ENCODE measurements around the gene PGAM2.

PGAM2 gene

GRCh38 chr7:44105832-44106231 is 40.5 kb upstream of the PGAM2 start:
- TF ChIP-seq, protein P1, sequence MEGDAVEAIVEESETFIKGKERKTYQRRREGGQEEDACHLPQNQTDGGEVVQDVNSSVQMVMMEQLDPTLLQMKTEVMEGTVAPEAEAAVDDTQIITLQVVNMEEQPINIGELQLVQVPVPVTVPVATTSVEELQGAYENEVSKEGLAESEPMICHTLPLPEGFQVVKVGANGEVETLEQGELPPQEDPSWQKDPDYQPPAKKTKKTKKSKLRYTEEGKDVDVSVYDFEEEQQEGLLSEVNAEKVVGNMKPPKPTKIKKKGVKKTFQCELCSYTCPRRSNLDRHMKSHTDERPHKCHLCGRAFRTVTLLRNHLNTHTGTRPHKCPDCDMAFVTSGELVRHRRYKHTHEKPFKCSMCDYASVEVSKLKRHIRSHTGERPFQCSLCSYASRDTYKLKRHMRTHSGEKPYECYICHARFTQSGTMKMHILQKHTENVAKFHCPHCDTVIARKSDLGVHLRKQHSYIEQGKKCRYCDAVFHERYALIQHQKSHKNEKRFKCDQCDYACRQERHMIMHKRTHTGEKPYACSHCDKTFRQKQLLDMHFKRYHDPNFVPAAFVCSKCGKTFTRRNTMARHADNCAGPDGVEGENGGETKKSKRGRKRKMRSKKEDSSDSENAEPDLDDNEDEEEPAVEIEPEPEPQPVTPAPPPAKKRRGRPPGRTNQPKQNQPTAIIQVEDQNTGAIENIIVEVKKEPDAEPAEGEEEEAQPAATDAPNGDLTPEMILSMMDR (IDR thresholded peaks at IDR 0.05), result no peak

DNA sequence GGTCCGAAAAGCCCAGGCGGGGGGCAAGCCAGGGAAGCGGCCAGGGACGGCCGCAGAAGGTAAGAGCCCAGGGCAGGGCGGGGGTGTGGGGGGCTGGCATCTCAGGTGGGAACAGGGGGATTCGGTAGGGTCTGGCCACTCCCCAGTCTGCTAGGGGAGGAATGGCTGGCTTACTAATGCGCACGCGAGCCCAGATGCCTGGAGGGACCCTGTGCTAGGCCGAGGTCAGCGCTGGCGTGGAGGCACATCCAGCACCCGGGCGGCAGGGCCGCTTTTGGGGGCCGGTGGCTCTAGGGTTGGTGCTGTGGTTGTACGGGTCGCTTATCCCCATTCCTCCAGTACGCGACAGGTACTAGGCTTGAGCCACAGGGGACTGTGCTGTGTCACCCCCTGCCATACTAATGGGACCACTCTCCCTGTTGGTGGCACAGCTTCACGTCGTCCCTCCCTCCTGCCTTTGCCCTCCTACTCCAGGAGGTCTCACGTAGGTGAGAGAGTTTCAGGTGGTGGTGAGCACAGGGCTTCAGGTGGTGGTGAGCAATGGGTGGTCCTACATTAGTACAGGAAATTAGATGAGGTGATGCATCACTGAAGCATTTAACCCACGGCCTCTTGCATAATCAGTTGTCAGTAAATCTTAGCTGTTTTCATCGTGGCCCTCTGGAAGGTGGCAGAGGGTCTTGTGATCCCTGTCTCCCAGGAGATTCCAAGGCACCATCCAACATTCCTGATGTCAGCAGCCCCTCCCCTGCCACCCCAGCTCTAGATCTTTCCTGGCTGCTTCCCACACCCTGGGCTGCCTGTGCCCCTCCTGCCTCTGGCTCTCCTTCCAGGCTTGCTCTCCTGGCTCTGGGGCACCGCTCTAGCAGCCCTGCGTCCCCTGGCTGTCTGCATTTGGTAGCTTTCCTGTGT is 39.7 kb upstream of the PGAM2 start:
- TF ChIP-seq, protein P1 (IDR thresholded peaks at IDR 0.05), result no peak

GRCh38 chr7:44103923-44104859 is 38.8 kb upstream of the PGAM2 start, which contains the start of gene AEBP1:
AEBP1 (plus strand) TSS chr7:44104345; CDS start chr7:44104666, 321 bp downstream.
- TF ChIP-seq, protein P1 (IDR thresholded peaks at IDR 0.05), result no peak

DNA sequence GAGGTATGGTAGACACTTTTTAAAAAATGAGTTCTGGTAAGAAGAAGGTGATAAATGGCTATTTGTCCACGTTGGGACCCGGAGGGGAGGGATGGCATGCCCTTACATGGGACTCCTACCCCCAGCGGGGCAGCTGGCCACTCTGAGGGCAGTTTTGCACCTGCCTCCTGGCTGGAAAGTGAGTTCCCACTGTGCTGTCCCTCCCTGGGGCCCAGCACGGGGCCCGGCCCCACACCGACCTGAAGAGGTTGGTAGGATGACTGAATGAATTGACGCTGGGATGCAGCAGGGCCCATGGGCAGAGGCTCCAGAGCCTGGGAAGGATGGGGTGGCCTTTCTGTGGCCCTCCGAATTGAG is 38.2 kb upstream of the PGAM2 start:
- TF ChIP-seq, protein P1 (IDR thresholded peaks at IDR 0.05), result no peak

DNA sequence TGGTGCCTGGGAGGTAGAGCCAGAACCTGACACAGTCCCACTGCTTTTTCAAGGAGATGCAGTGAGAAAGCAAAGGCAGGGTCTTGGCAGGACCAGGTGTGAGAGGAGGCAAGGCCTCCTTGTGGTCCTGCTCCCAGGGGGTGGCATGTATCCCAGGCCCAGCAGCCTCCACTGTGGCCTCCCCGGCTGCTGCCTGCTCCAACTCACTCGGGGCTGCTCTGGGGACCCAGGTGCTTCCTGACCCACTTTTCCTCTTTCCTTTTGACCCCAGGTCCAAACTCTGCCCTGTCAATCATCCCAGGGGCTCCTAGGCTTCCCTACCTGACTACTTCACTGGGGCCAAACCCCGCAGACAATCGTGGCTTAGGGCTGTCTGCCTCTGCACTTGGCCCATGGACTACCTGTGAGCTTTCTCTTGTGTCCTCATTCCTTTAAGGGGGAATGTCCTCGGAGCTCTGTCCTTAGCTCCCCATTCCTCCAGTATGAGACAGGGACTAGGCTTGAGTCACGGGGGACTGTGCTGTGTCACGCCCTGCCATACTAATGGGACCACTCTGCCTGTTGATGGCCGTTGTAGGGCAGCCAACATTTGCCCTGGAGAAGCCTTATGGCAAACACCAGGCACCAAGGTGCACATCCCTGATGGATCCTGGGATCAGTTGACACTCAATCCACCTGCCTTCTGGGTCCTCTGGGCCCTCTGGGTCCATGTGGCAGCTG is 37.6 kb upstream of the PGAM2 start:
- TF ChIP-seq, protein P1 (IDR thresholded peaks at IDR 0.05), result no peak

GRCh38 chr7:44101966-44102845 is 36.8 kb upstream of the PGAM2 start:
- TF ChIP-seq, protein P1 (IDR thresholded peaks at IDR 0.05), result no peak

All from LNCAP (cell line).